WI38 (cell line): ENCODE measurements around the gene GFAP.

ENCODE experiments used
- H3K4me3 ChIP-seq: 2 replicates; pipeline ENCODE4 v1.5.1; 2011; ENCODE audit warnings: low read depth, mild to moderate bottlenecking, control low read depth, low read length
- CTCF ChIP-seq: IDR thresholded peaks from 2 replicates; pipeline ENCODE4 v1.5.1; 2012; ENCODE audit warnings: low read depth, mild to moderate bottlenecking, control low read depth, low read length

Gene GFAP

GRCh38 chr17:44930667-44931066 is 15.4 kb upstream of the GFAP start:
- no peak for TF ChIP-seq CTCF
- no peak overlapping the region for H3K4me3 ChIP-seq

GRCh38 chr17:44928950-44929720 is 13.8 kb upstream of the GFAP start:
- no peak for TF ChIP-seq CTCF
- H3K4me3 ChIP-seq = no peak overlapping the region

- no peak for TF ChIP-seq CTCF
- H3K4me3 ChIP-seq = no peak overlapping the region
Observed at GRCh38 chr17:44928136-44928535, 12.8 kb upstream of the GFAP start.

GRCh38 chr17:44927696-44928095 is 12.4 kb upstream of the GFAP start:
- H3K4me3 ChIP-seq = no peak overlapping the region
- no peak for TF ChIP-seq CTCF

GRCh38 chr17:44926821-44927525 is 11.7 kb upstream of the GFAP start:
- H3K4me3 ChIP-seq = no peak overlapping the region
- no peak for TF ChIP-seq CTCF

GRCh38 chr17:44925731-44926697 is 10.7 kb upstream of the GFAP start:
- TF ChIP-seq CTCF = no peak
- no peak overlapping the region for H3K4me3 ChIP-seq
